GM12878 (cell line): ENCODE data around the gene MCC. TPM values are rescaled to one million over a fixed set of nuclear protein-coding genes. Genes with fewer than 3 reads are reported as not detected.

Experiments
- ATAC-seq: fragments of 200-7000 bp; cut with Tn5 transposase; 3 replicates; pipeline ENCODE4 v1.9.1; 2020; ENCODE audit warnings: mild to moderate bottlenecking, moderate library complexity
- BruUV-seq: library from RNA; stranded (reverse); fragments of 400-500 nt; replicated peaks from 2 replicates; lab custom pipeline; 2021; lab: Mats Ljungman, UMichigan
- CTCF ChIA-PET: fragments of 300-600 bp; sonication (Branson Sonifier 250); formaldehyde crosslinking; extraction: SDS; loops from one replicate; lab custom pipeline; 2021; ENCODE audit warnings: inconsistent platforms; lab: Yijun Ruan, JAX
- POLR2A ChIA-PET: fragments of 350-600 bp; formaldehyde crosslinking; extraction: SDS; loops from one replicate; lab custom pipeline; 2021; ENCODE audit warnings: inconsistent platforms; lab: Charles Lee
- RAD21 ChIA-PET: fragments of 300-600 bp; sonication (Branson Sonifier 250); formaldehyde crosslinking; loops from one replicate; lab custom pipeline; 2023; ENCODE audit warnings: antibody characterized with exemption; ENCODE audit not compliant: unreplicated experiment; lab: Charles Lee
- SMC1A ChIA-PET: fragments of 300-600 bp; sonication (Branson Sonifier 250); formaldehyde crosslinking; loops from one replicate; lab custom pipeline; 2023; ENCODE audit not compliant: unreplicated experiment, uncharacterized antibody; lab: Charles Lee
- DNase-seq: peaks from one replicate; pipeline ENCODE4 v3.0.0-alpha.2; 2011; ENCODE audit warnings: low read depth, low spot score
- FAIRE-seq: peaks from 3 replicates; lab custom pipeline; 2011; peaks lifted over from hg19 to GRCh38; lab: Jason Lieb, UNC
- H2AFZ ChIP-seq: 2 replicates; pipeline ENCODE4 v1.6.0; 2011; ENCODE audit warnings: low read depth, low read length, control low read depth; ENCODE audit not compliant: control insufficient read depth
- H3K27ac ChIP-seq: 2 replicates; pipeline ENCODE4 v1.5.1; 2011; ENCODE audit warnings: control low read depth; ENCODE audit not compliant: control insufficient read depth, insufficient read depth
- H3K27me3 ChIP-seq, 2 experiments: replicated peaks in 1 of 2; 2 replicates each; pipeline versions ENCODE4 v1.6.0 to v1.6.1; 2011; ENCODE audit warnings: low read length in 1 of 2; ENCODE audit not compliant: control insufficient read depth in 2 of 2, insufficient read depth in 2 of 2
- H3K36me3 ChIP-seq, 2 experiments: 2 replicates each; pipeline ENCODE4 v1.5.1; 2011; ENCODE audit warnings: low read length in 1 of 2; ENCODE audit not compliant: control insufficient read depth in 2 of 2, insufficient read depth in 2 of 2
- H3K4me1 ChIP-seq: 2 replicates; pipeline ENCODE4 v1.6.1; 2011; ENCODE audit warnings: mild to moderate bottlenecking, low read length, moderate library complexity, mixed read lengths; ENCODE audit not compliant: control insufficient read depth, insufficient read depth
- H3K4me2 ChIP-seq: 2 replicates; pipeline ENCODE4 v1.6.0; 2011; ENCODE audit warnings: control low read depth; ENCODE audit not compliant: control insufficient read depth, insufficient read depth
- H3K4me3 ChIP-seq: fragments of 200-600 bp; sonication (generic); 2 replicates; pipeline ENCODE4 v1.5.1; 2016
- H3K79me2 ChIP-seq: 2 replicates; pipeline ENCODE4 v1.6.0; 2011; ENCODE audit warnings: low read length; ENCODE audit not compliant: control insufficient read depth, insufficient read depth
- H3K9ac ChIP-seq: 2 replicates; pipeline ENCODE4 v1.8.0; 2011; ENCODE audit warnings: low read length, control low read depth, mixed read lengths; ENCODE audit not compliant: control insufficient read depth, insufficient read depth
- H3K9me3 ChIP-seq: replicated peaks from 3 replicates; pipeline ENCODE4 v1.5.1; 2011; ENCODE audit warnings: mild to moderate bottlenecking, low read length; ENCODE audit not compliant: control insufficient read depth, insufficient read depth
- H4K20me1 ChIP-seq: 2 replicates; pipeline ENCODE4 v1.6.0; 2011; ENCODE audit not compliant: control insufficient read depth, insufficient read depth
- RAD21 ChIP-seq: IDR thresholded peaks from 2 replicates; pipeline ENCODE4 v1.6.1; 2011; ENCODE audit warnings: mild to moderate bottlenecking, low read depth, low read length, moderate library complexity; ENCODE audit not compliant: insufficient read depth
- RBBP5 ChIP-seq: fragments of 200-600 bp; sonication (generic); conservative IDR thresholded peaks from 2 replicates; pipeline ENCODE4 v1.6.1; 2016
- TAF1 ChIP-seq: IDR thresholded peaks from 2 replicates; pipeline ENCODE4 v1.6.1; 2011; ENCODE audit warnings: mild to moderate bottlenecking, low read depth, low read length, borderline replicate concordance
- YBX1 ChIP-seq: fragments of 450-650 bp; IDR thresholded peaks from 2 replicates; pipeline ENCODE4 v1.6.1; 2016; ENCODE audit warnings: antibody characterized with exemption
- ZBED1 ChIP-seq: IDR thresholded peaks from 2 replicates; pipeline ENCODE4 v1.6.1; 2016; ENCODE audit warnings: borderline replicate concordance
- ZBTB33 ChIP-seq: fragments of 450-650 bp; IDR thresholded peaks from 2 replicates; pipeline ENCODE4 v1.6.1; 2017; ENCODE audit warnings: mild to moderate bottlenecking
- WGBS: methylation state at CpG from one replicate; pipeline ENCODE4 v1.1.6; 2016; ENCODE audit warnings: low lambda C conversion rate; ENCODE audit not compliant: insufficient replicate concordance, insufficient coverage; ENCODE audit errors: missing lambda C conversion rate; 5-methylcytosine and 5-hydroxymethylcytosine counted together
- in situ Hi-C: fragments of 300-500 bp; cut with MboI; formaldehyde crosslinking; loops from 9 replicates; pipeline ENCODE4 v1.14.3; 2018; ENCODE audit warnings: mixed read lengths
- intact Hi-C: fragments of 100-400 bp; cut with micrococcal nuclease; formaldehyde crosslinking; loops from one replicate; pipeline ENCODE4 v1.14.2; 2022; ENCODE audit not compliant: unreplicated experiment
- polyA plus RNA-seq, 11 experiments: library from polyadenylated mRNA; depleted of rRNA in 4 of 11; unstranded in 6 of 11; stranded (reverse) in 5 of 11; fragments of >200 nt; fragmentation: Nextera tagmentation in 4 of 11; fragmentation: Illumina TruSeq in 1 of 11; extraction: Ambion mirVana in 4 of 11; extraction: Trizol in 1 of 11; gene quantifications; 1 replicate in 1 of 11; 2 replicates in 10 of 11; pipeline versions ENCODE4 v1.2.1 to v1.2.3, GENCODE V29; 2011 to 2016; ENCODE audit warnings: inconsistent platforms in 2 of 11, missing spikeins in 2 of 11, low read depth in 1 of 11
- total RNA-seq, 4 experiments: library from RNA; depleted of rRNA in 3 of 4; stranded (reverse); fragments of >200 nt in 3 of 4; fragmentation: Illumina TruSeq in 1 of 4; extraction: Trizol in 1 of 4; gene quantifications; 2 replicates each; pipeline versions ENCODE4 v1.2.1 to v1.2.3, GENCODE V29; 2013 to 2021
- TF ChIP-seq, protein P1 (sequence below): fragments of 450-650 bp; IDR thresholded peaks from 2 replicates; pipeline ENCODE4 v1.6.1; 2016; ENCODE audit warnings: mild to moderate bottlenecking, moderate library complexity, borderline replicate concordance

Gene MCC
- total and polyA plus RNA-seq, 10 of the 15 experiments (the other 5 are each of a cell fraction or from before 2014, with no cell fraction given), result 0.03 to 0.86 (median 0.16) TPM

- Histone ChIP-seq H3K9me3 (no peaks in the 10 kb centered on the region), H3K36me3 (no peaks in the 10 kb centered on the region), H3K4me1 (no peaks in the 10 kb centered on the region), H3K9ac (no peak overlapping the region), H3K4me2 (no peak overlapping the region), H3K27me3 (no peaks in the 10 kb centered on the region; a peak in 2 of 4 replicates), H4K20me1 (no peaks in the 10 kb centered on the region), H3K4me3 (no peak overlapping the region), H2AFZ (no peak overlapping the region), H3K79me2 (no peaks in the 10 kb centered on the region), H3K27ac (no peak overlapping the region)
- ChIA-PET SMC1A (no interaction called here), RAD21 (no interaction called here), POLR2A (no interaction called here), CTCF (no interaction called here)
- WGBS, result 40% methylated on average over 3 of the region's 3 CpGs
- intact Hi-C loops, result no loop called here
- no peak for DNase-seq
- BruUV-seq, result no TSS peak
- ATAC-seq, result no peak
- FAIRE-seq, result no peak
- TF ChIP-seq YBX1 (no peak), ZBED1 (no peak), RAD21 (no peak), ZBTB33 (no peak), RBBP5 (no peak), TAF1 (no peak)
- TF ChIP-seq, protein P1, sequence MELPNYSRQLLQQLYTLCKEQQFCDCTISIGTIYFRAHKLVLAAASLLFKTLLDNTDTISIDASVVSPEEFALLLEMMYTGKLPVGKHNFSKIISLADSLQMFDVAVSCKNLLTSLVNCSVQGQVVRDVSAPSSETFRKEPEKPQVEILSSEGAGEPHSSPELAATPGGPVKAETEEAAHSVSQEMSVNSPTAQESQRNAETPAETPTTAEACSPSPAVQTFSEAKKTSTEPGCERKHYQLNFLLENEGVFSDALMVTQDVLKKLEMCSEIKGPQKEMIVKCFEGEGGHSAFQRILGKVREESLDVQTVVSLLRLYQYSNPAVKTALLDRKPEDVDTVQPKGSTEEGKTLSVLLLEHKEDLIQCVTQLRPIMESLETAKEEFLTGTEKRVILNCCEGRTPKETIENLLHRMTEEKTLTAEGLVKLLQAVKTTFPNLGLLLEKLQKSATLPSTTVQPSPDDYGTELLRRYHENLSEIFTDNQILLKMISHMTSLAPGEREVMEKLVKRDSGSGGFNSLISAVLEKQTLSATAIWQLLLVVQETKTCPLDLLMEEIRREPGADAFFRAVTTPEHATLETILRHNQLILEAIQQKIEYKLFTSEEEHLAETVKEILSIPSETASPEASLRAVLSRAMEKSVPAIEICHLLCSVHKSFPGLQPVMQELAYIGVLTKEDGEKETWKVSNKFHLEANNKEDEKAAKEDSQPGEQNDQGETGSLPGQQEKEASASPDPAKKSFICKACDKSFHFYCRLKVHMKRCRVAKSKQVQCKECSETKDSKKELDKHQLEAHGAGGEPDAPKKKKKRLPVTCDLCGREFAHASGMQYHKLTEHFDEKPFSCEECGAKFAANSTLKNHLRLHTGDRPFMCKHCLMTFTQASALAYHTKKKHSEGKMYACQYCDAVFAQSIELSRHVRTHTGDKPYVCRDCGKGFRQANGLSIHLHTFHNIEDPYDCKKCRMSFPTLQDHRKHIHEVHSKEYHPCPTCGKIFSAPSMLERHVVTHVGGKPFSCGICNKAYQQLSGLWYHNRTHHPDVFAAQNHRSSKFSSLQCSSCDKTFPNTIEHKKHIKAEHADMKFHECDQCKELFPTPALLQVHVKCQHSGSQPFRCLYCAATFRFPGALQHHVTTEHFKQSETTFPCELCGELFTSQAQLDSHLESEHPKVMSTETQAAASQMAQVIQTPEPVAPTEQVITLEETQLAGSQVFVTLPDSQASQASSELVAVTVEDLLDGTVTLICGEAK, result no peak
- in situ Hi-C loops, result no loop called here
Observed at GRCh38 chr5:113112435-113112834, 375.8 kb downstream of the MCC start.
